ENCODE measurements around the gene ZDHHC12.

DNA sequence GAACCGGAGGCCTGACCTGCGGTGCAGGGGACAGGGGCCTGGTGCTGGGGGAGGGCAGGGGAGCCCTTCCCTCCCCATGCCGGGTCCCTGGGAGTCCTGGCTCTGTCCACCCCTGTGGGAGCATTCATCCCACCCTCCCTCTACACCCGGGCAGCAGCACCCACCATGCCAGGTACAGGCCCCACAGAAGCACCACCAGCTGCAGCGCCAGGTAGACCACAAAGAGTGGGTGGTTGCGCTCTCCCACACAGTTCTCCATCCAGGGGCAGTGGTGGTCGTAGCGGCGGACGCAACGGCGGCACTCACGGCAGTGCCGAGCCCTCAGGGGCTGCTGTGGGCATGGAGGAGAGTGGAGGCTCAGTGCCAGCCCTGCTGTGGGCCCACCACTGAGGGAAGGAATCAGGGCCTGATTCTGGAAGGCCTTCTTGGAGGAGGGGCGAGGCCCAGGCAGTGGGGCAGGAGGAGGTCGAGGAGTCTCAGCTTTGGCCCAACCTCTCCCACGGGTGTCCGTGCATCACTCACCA, 2.4 kb downstream of the ZDHHC12 start:
- TF ChIP-seq, protein P1, sequence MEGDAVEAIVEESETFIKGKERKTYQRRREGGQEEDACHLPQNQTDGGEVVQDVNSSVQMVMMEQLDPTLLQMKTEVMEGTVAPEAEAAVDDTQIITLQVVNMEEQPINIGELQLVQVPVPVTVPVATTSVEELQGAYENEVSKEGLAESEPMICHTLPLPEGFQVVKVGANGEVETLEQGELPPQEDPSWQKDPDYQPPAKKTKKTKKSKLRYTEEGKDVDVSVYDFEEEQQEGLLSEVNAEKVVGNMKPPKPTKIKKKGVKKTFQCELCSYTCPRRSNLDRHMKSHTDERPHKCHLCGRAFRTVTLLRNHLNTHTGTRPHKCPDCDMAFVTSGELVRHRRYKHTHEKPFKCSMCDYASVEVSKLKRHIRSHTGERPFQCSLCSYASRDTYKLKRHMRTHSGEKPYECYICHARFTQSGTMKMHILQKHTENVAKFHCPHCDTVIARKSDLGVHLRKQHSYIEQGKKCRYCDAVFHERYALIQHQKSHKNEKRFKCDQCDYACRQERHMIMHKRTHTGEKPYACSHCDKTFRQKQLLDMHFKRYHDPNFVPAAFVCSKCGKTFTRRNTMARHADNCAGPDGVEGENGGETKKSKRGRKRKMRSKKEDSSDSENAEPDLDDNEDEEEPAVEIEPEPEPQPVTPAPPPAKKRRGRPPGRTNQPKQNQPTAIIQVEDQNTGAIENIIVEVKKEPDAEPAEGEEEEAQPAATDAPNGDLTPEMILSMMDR (IDR thresholded peaks at IDR 0.05), result no peak
- TF ChIP-seq POLR2A (IDR thresholded peaks at IDR 0.05), result no peak

Data from heart left ventricle (tissue), 13 donors.